Neural cell (in vitro differentiated cells): ENCODE data around the gene TULP4. TPM values are rescaled to one million over a fixed set of nuclear protein-coding genes. Genes with fewer than 3 reads are reported as not detected.

ENCODE experiments used
- H2AFZ ChIP-seq: fragments of 200-600, 300-800 bp; sonication (generic), shearing (Covaris generic); 2 replicates; pipeline ENCODE4 v1.6.0; 2014; ENCODE audit warnings: low read depth, mild to moderate bottlenecking, antibody characterized with exemption, low read length, moderate library complexity
- H3F3A ChIP-seq: fragments of 200-600 bp; shearing (Covaris generic); 2 replicates; pipeline ENCODE4 v1.6.1; 2016; ENCODE audit warnings: mild to moderate bottlenecking, moderate library complexity, mixed read lengths, antibody characterized with exemption, low read length; ENCODE audit not compliant: insufficient read depth, poor library complexity, severe bottlenecking
- H3K27ac ChIP-seq: fragments of 200-600, 300-800 bp; sonication (generic), shearing (Covaris generic); 2 replicates; pipeline ENCODE4 v1.5.1; 2014; ENCODE audit warnings: mild to moderate bottlenecking, low read length, moderate library complexity
- H3K27me3 ChIP-seq: fragments of 300-800, 200-600 bp; sonication (generic), shearing (Covaris generic); 2 replicates; pipeline ENCODE4 v1.6.0; 2014; ENCODE audit warnings: mild to moderate bottlenecking, low read depth, low read length, moderate library complexity; ENCODE audit not compliant: insufficient read depth
- H3K36me3 ChIP-seq: fragments of 300-800, 200-600 bp; sonication (generic), shearing (Covaris generic); 2 replicates; pipeline ENCODE4 v1.5.1; 2014; ENCODE audit warnings: mild to moderate bottlenecking, antibody characterized with exemption, low read length, moderate library complexity; ENCODE audit not compliant: insufficient read depth
- H3K4me2 ChIP-seq: fragments of 300-800, 200-600 bp; sonication (generic), shearing (Covaris generic); 2 replicates; pipeline ENCODE4 v1.6.0; 2014; ENCODE audit warnings: mild to moderate bottlenecking, low read length
- H3K4me3 ChIP-seq: fragments of 300-800, 200-600 bp; sonication (generic), shearing (Covaris generic); 2 replicates; pipeline ENCODE4 v1.5.1; 2014; ENCODE audit warnings: mild to moderate bottlenecking, low read length, moderate library complexity
- H3K79me2 ChIP-seq: fragments of 200-600 bp; shearing (Covaris generic); replicated peaks from 2 replicates; pipeline ENCODE4 v1.6.0; 2014; ENCODE audit warnings: mild to moderate bottlenecking, low read length, moderate library complexity; ENCODE audit not compliant: insufficient read depth
- H3K9ac ChIP-seq: fragments of 300-800, 200-600 bp; sonication (generic), shearing (Covaris generic); 2 replicates; pipeline ENCODE4 v1.6.1; 2016; ENCODE audit warnings: mild to moderate bottlenecking, low read length, mixed read lengths
- H3K9me2 ChIP-seq: fragments of 200-600 bp; shearing (Covaris generic); 2 replicates; pipeline ENCODE4 v1.6.1; 2016; ENCODE audit warnings: mild to moderate bottlenecking, low read length, mixed read lengths; ENCODE audit not compliant: insufficient read depth
- H3K9me3 ChIP-seq: fragments of 200-600, 300-800 bp; sonication (generic), shearing (Covaris generic); 2 replicates; pipeline ENCODE4 v1.6.1; 2016; ENCODE audit warnings: mild to moderate bottlenecking, mixed run types, low read length, moderate library complexity, mixed read lengths
- H4K20me1 ChIP-seq: fragments of 200-600 bp; shearing (Covaris generic); 2 replicates; pipeline ENCODE4 v1.6.1; 2016; ENCODE audit warnings: mild to moderate bottlenecking, mixed run types; ENCODE audit not compliant: insufficient read depth
- EP300 ChIP-seq: fragments of 450-650 bp; conservative IDR thresholded peaks from 2 replicates; pipeline ENCODE4 v1.6.1; 2014; ENCODE audit warnings: antibody characterized with exemption, mild to moderate bottlenecking, moderate library complexity; ENCODE audit not compliant: poor library complexity, severe bottlenecking
- EZH2 ChIP-seq: fragments of 200-600, 300-800 bp; shearing (Covaris generic), sonication (generic); IDR thresholded peaks from 2 replicates; pipeline ENCODE4 v1.6.1; 2014; ENCODE audit warnings: antibody characterized with exemption, low read length, borderline replicate concordance, mild to moderate bottlenecking; ENCODE audit not compliant: insufficient read depth, poor library complexity, severe bottlenecking
- MXI1 ChIP-seq: fragments of 450-650 bp; conservative IDR thresholded peaks from 2 replicates; pipeline ENCODE4 v1.6.1; 2014; ENCODE audit warnings: antibody characterized with exemption, mild to moderate bottlenecking; ENCODE audit not compliant: poor library complexity, severe bottlenecking
- POLR2AphosphoS5 ChIP-seq: IDR thresholded peaks from 2 replicates; pipeline ENCODE4 v1.6.1; 2012
- RAD21 ChIP-seq: fragments of 450-650 bp; conservative IDR thresholded peaks from 2 replicates; pipeline ENCODE4 v1.6.1; 2014; ENCODE audit warnings: antibody characterized with exemption, mild to moderate bottlenecking, moderate library complexity
- REST ChIP-seq: IDR thresholded peaks from 2 replicates; pipeline ENCODE4 v1.6.1; 2012; ENCODE audit warnings: borderline replicate concordance
- SMC3 ChIP-seq: fragments of 450-650 bp; conservative IDR thresholded peaks from 2 replicates; pipeline ENCODE4 v1.6.1; 2014; ENCODE audit warnings: antibody characterized with exemption, mild to moderate bottlenecking, moderate library complexity; ENCODE audit not compliant: poor library complexity
- TAF1 ChIP-seq: IDR thresholded peaks from 2 replicates; pipeline ENCODE4 v1.6.1; 2012; ENCODE audit warnings: low read depth
- polyA plus RNA-seq: library from polyadenylated mRNA; depleted of rRNA; stranded (reverse); fragments of >200 nt; gene quantifications from 2 replicates; pipeline ENCODE4 v1.2.3, GENCODE V29; 2014
- TF ChIP-seq, protein P1 (sequence below): fragments of 450-650 bp; IDR thresholded peaks from 2 replicates; pipeline ENCODE4 v1.5.1; 2014; ENCODE audit warnings: antibody characterized with exemption, mild to moderate bottlenecking, moderate library complexity; ENCODE audit not compliant: poor library complexity, severe bottlenecking

The TULP4 gene
- polyA plus RNA-seq, 1 donor from 2014 or later, result 30.6 TPM

GRCh38 chr6:158457616-158458278 lies 145.5 kb downstream of the TULP4 start:
- Histone ChIP-seq H3K36me3 (peaks cover under 1% of the 10 kb centered on the region), H3K9ac (no peak overlapping the region), H3F3A (no peaks in the 10 kb centered on the region), H3K27me3 (no peaks in the 10 kb centered on the region), H3K4me3 (no peak overlapping the region), H3K9me3 (no peaks in the 10 kb centered on the region), H3K9me2 (no peaks in the 10 kb centered on the region), H3K4me2 (no peak overlapping the region), H3K79me2 (no peaks in the 10 kb centered on the region), H4K20me1 (no peaks in the 10 kb centered on the region), H2AFZ (no peak overlapping the region), H3K27ac (no peak overlapping the region)
- TF ChIP-seq POLR2AphosphoS5 (no peak), TAF1 (no peak), SMC3 (no peak), EP300 (no peak), RAD21 (no peak), MXI1 (no peak), EZH2 (no peak), REST (no peak)

- Histone ChIP-seq H2AFZ (no peak overlapping the region), H3K9me2 (no peaks in the 10 kb centered on the region), H3K79me2 (no peaks in the 10 kb centered on the region), H3K4me3 (no peak overlapping the region), H3K27ac (no peak overlapping the region), H3F3A (no peaks in the 10 kb centered on the region), H3K4me2 (no peak overlapping the region), H3K9ac (no peak overlapping the region), H3K9me3 (no peaks in the 10 kb centered on the region), H3K36me3 (peaks cover 9% of the 10 kb centered on the region), H3K27me3 (no peaks in the 10 kb centered on the region), H4K20me1 (no peaks in the 10 kb centered on the region)
- no peak for TF ChIP-seq SMC3
- TF ChIP-seq REST, result no peak
- TF ChIP-seq, protein P1, sequence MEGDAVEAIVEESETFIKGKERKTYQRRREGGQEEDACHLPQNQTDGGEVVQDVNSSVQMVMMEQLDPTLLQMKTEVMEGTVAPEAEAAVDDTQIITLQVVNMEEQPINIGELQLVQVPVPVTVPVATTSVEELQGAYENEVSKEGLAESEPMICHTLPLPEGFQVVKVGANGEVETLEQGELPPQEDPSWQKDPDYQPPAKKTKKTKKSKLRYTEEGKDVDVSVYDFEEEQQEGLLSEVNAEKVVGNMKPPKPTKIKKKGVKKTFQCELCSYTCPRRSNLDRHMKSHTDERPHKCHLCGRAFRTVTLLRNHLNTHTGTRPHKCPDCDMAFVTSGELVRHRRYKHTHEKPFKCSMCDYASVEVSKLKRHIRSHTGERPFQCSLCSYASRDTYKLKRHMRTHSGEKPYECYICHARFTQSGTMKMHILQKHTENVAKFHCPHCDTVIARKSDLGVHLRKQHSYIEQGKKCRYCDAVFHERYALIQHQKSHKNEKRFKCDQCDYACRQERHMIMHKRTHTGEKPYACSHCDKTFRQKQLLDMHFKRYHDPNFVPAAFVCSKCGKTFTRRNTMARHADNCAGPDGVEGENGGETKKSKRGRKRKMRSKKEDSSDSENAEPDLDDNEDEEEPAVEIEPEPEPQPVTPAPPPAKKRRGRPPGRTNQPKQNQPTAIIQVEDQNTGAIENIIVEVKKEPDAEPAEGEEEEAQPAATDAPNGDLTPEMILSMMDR, result no peak
- TF ChIP-seq MXI1, result no peak
- TF ChIP-seq EP300, result no peak
- no peak for TF ChIP-seq TAF1
- no peak for TF ChIP-seq RAD21
- no peak for TF ChIP-seq POLR2AphosphoS5
- no peak for TF ChIP-seq EZH2
Observed at GRCh38 chr6:158459726-158460125, 147.5 kb downstream of the TULP4 start.
